Limb (tissue), 2 donors: ENCODE measurements around the gene FGF14.
"Not testable (repeated sequence)": the region's sequence is repeated elsewhere in the genome, so short reads cannot be mapped to it uniquely, and the experiment has no call there.

Experiments
- DNase-seq, 2 donors: peaks; one replicate each; pipeline ENCODE4 v3.0.0-alpha.2; 2016; ENCODE audit errors: extremely low spot score in 2 of 2

The FGF14 gene

GRCh38 chr13:101869553-101869952 is 532.3 kb downstream of the FGF14 start:
- DNase-seq: no peak

- no peak for DNase-seq
These were observed 533.0 kb downstream of the FGF14 start for GRCh38 chr13:101868585-101869469.

DNA sequence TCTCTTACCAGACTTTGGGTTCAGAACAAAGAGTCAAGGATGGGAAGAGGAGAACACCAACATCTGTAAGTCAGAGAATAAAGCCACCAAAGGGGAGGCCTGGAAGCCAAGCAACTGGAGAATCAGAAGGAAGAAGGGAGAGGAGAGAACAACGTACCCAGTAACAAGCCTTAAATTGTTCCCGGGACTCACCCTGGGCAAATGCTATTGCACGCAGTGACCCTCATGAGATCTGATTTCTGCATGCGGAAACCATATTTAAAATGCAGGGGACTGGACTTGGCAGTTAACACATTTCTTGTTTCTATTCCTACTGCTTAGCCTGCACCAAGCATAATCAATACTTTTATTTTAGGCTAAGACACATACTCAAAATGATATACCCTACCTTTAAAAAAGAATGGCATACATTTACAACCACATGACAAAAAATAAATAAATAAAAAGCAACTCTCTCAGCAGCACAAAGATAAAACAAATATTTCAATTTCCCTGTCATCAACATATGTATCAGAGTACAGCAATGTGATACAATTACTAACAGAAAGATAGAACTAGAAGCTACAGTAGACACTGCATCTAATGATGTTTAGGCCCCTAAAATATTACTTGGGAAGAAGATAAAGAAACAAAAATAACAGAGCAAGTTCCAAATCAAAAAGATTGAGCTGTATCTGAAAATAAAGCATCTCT is 534.8 kb downstream of the FGF14 start:
- no peak for DNase-seq

DNA sequence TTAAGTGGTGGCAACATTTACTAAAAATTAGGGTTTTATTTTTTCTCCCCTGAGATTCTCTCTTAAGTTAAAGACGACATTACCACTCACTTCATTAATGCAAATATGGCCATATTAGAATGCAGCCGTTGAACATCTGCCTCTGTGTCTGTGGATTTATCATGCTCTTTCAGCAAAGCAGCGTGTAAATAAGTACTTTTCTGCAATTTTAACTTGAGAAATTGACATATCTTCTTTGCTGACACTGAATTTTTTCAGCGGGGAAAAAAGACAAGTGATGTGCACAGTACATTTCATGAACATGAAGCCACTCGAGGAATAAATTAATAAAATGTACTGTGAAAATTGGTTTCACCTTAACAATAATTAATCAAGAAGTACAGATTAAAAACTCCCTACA is 543.0 kb downstream of the FGF14 start:
- DNase-seq: no peak

- no peak for DNase-seq
These were observed 555.1 kb downstream of the FGF14 start for GRCh38 chr13:101846701-101847100.

DNA sequence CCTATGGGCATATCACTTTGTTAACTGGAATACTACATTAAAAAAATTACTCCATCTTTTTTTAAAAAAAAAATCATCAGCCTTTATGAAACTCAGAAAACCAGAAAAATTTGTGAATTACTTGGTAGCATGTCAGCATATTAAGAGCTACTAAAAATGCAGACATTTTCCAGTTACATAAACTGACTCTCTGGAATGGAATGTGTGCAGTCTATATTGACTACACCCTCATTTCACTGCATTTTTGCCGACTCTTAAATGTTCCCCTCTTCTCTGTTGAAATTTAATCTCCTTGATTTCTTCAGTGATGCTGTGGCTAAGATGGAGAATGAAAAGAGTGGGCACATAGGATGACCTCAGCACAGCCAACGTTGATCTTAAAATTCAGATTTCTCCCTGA is 555.6 kb downstream of the FGF14 start:
- DNase-seq: no peak

- DNase-seq: no peak
These were observed 556.4 kb downstream of the FGF14 start for GRCh38 chr13:101845245-101846020.

- DNase-seq: no peak
These were observed 560.1 kb downstream of the FGF14 start for GRCh38 chr13:101841698-101842097.

GRCh38 chr13:101838323-101838722 is 563.5 kb downstream of the FGF14 start:
- DNase-seq: no peak

DNA sequence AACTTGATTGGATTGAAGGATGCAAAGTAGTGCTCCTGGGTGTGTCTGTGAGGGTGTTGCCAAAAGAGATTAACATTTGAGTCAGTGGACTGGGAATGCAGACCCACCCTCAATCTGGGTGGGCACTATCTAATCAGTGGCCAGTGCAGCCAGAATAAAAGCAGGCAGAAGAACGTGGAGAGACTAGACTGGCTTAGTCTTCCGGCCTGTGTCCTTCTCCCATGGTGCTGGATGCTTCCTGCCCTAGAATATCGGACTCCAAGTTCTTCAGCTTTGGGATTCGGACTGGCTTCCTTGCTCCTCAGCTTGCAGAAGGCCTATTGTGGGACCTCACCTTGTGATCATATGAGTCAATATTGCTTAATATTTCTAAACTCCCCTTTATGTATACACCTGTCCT is 564.1 kb downstream of the FGF14 start:
- not testable (repeated sequence) for DNase-seq

DNA sequence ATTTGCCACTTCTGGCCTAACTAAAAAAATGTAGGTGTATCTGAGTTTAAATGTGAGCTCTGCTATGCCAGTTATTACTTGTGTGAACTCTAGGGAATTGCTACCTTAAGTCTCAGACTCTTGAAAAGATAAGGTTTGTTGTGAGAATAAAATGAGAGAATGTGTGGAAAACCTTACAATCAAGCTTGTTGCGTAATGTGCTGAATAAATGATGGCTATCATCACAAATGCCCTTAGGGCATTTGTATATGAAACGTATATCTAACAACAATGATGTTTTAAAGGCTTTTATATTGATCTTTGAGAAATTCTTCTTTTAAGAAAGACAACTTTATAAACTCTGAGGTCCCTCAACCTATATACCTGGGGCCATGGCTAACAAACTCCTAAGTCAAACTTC is 564.6 kb downstream of the FGF14 start:
- no peak for DNase-seq

DNA sequence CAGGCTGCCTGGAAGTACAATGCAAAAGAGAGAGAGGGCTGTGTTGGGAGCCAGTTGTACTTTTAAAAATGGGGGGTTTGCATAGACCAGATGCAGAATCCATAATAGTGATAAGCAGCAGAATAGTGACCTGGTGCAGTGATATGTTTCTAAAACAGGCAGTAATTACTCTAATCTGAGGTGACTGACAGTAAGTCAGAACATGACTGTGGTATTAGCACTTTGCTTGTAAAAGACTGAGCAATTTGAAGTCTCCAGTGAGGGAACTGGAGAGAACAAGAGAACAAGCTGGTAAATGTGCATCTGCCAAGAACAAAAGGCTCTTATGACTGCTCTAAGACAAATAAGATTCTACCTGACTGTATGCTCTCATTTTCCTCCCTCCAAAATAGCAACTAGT is 565.9 kb downstream of the FGF14 start:
- no peak for DNase-seq

GRCh38 chr13:101833671-101834070 is 568.2 kb downstream of the FGF14 start:
- no peak for DNase-seq

DNA sequence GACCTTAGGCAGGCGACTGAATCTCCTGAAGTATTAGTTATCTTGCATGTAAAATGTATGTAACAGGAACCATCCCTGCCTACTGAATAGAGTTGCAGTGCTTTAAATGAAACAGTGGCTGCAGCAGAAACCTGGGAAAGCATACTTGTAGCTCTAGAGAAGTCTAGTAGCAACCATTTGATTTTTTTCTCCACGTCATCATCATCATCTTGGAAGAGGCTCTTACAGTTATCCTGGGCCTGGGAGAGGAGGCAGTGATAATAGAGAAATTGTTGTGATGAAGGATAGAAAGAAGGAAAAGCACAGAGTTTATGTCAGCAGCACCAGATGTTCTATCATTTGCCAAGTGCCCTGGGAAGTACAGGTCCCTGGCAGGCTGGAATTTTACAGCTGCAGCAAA is 571.8 kb downstream of the FGF14 start:
- no peak for DNase-seq

GRCh38 chr13:101829484-101829883 is 572.4 kb downstream of the FGF14 start:
- no peak for DNase-seq

- no peak for DNase-seq
These were observed 573.7 kb downstream of the FGF14 start for GRCh38 chr13:101828119-101828518.

- DNase-seq: no peak
These were observed 584.0 kb downstream of the FGF14 start for GRCh38 chr13:101817898-101818297.

GRCh38 chr13:101811881-101812280 is 590.0 kb downstream of the FGF14 start:
- no peak for DNase-seq

DNA sequence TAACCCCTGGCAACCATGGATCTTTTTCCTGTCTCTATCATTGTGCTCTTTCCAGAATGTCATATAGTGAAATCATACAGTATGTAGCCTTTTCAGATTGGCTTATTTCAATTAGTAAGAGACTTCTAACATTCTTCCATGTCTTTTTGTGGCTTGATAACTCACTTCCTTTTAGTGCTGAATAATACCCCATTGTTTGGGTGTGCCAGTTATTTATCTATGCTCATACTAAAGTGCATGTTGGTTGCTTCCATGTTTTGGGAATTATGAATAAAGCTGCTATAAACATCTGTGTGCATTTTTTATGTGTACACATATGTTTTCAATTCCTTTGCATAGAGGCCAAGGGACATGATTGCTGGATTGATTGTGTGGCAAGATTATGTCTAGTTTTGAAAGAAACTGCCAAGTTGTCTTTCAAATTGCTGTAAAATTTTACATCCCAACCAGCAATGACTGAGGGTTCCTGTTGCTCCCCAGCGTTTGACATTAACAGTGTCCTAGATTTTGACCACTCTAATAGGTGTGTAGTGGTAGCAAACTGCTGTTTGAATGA is 590.5 kb downstream of the FGF14 start:
- no peak for DNase-seq

- DNase-seq: no peak
These were observed 602.7 kb downstream of the FGF14 start for GRCh38 chr13:101799196-101799595.

DNA sequence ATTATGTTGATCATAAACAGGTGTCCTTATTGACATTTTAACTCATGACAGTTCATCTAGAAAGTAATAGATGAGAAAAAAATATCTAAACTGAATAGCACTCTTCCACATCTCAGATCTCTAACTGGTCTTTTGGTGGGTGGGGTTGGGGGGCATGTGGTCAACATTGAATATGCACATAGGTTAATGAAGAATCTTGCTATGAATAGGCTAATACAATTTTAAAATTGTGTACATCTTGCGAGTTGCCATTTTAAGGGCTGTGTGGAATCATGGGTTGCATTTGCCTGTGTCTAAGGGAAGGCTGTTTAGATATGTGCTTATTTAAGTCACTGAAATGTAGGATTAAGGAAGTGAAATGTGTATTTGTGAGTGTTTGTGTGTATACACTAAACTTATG is 603.4 kb downstream of the FGF14 start:
- DNase-seq: no peak

- DNase-seq: no peak
These were observed 606.4 kb downstream of the FGF14 start for GRCh38 chr13:101795460-101795859.
